Panc1 (cell line): ENCODE data around the gene DNAAF8. TPM values are rescaled to one million over a fixed set of nuclear protein-coding genes. Genes with fewer than 3 reads are reported as not detected.

Experiments used
- ATAC-seq: fragments of 200-7000 bp; cut with Tn5 transposase; 2 replicates; pipeline ENCODE4 v1.9.1; 2020; ENCODE audit warnings: mild to moderate bottlenecking, moderate library complexity
- BruUV-seq: library from RNA; stranded (reverse); fragments of 400-500 nt; replicated peaks from 2 replicates; lab custom pipeline; 2021; lab: Mats Ljungman, UMichigan
- CTCF ChIA-PET: fragments of 300-600 bp; sonication (Branson Sonifier 250); formaldehyde crosslinking; loops from one replicate; lab custom pipeline; 2022; ENCODE audit warnings: antibody characterized with exemption; lab: Charles Lee
- POLR2A ChIA-PET: fragments of 300-600 bp; sonication (Branson Sonifier 250); formaldehyde crosslinking; loops from one replicate; lab custom pipeline; 2022; ENCODE audit warnings: antibody characterized with exemption; lab: Charles Lee
- DNase-seq: peaks from one replicate; pipeline ENCODE4 v3.0.0-alpha.2; 2010; ENCODE audit warnings: low read depth, low spot score
- H3K27ac ChIP-seq: 2 replicates; pipeline ENCODE4 v1.5.1; 2011; ENCODE audit warnings: mild to moderate bottlenecking, low read length, inconsistent platforms
- H3K27me3 ChIP-seq: fragments of 200-500 bp; sonication (Bioruptor generic); 2 replicates; pipeline ENCODE4 v1.6.0; 2014; ENCODE audit warnings: low read length, inconsistent platforms; ENCODE audit not compliant: control insufficient read depth, insufficient read depth
- H3K36me3 ChIP-seq: fragments of 200-500 bp; sonication (Bioruptor generic); 2 replicates; pipeline ENCODE4 v1.5.1; 2014; ENCODE audit warnings: inconsistent platforms, mild to moderate bottlenecking, low read length, moderate library complexity; ENCODE audit not compliant: control insufficient read depth, insufficient read depth
- H3K4me1 ChIP-seq: 2 replicates; pipeline ENCODE4 v1.5.1; 2011; ENCODE audit warnings: inconsistent platforms, mild to moderate bottlenecking, low read length, moderate library complexity; ENCODE audit not compliant: control insufficient read depth, insufficient read depth
- H3K4me3 ChIP-seq, 2 experiments: 2 replicates each; pipeline ENCODE4 v1.5.1; 2011 to 2012; ENCODE audit warnings: low read depth in 2 of 2, low read length in 2 of 2, mild to moderate bottlenecking in 2 of 2, inconsistent platforms in 1 of 2, moderate library complexity in 1 of 2
- H3K9me3 ChIP-seq: fragments of 200-500 bp; sonication (Bioruptor generic); 2 replicates; pipeline ENCODE4 v1.5.1; 2014; ENCODE audit warnings: low read depth, mild to moderate bottlenecking, inconsistent platforms, low read length, moderate library complexity; ENCODE audit not compliant: control insufficient read depth, insufficient read depth
- POLR2AphosphoS5 ChIP-seq: IDR thresholded peaks from 2 replicates; pipeline ENCODE4 v1.6.1; 2012; ENCODE audit warnings: mild to moderate bottlenecking, low read depth, low read length, moderate library complexity
- SIN3A ChIP-seq: IDR thresholded peaks from 2 replicates; pipeline ENCODE4 v1.6.1; 2012; ENCODE audit warnings: low read depth, mild to moderate bottlenecking, low read length, moderate library complexity, borderline replicate concordance; ENCODE audit not compliant: insufficient read depth
- TCF7L2 ChIP-seq: IDR thresholded peaks from 2 replicates; pipeline ENCODE4 v1.6.1; 2011; ENCODE audit warnings: mild to moderate bottlenecking, low read depth, low read length, inconsistent platforms
- in situ Hi-C: cut with HindIII; loops from 2 replicates; pipeline ENCODE4 v1.10.0; 2016; ENCODE audit warnings: low sequenced_read_pairs, low pct_unique_long_range_greater_than_20kb
- intact Hi-C: fragments of 100-400 bp; cut with micrococcal nuclease; formaldehyde crosslinking; loops from one replicate; pipeline ENCODE4 v1.10.0; 2022; ENCODE audit not compliant: unreplicated experiment
- total RNA-seq: library from RNA; stranded (reverse); gene quantifications from one replicate; pipeline ENCODE4 v1.2.1, GENCODE V29; 2021; ENCODE audit not compliant: unreplicated experiment
- TF ChIP-seq, protein P1 (sequence below): fragments of 450-650 bp; IDR thresholded peaks from 2 replicates; pipeline ENCODE4 v1.5.1; 2017; ENCODE audit warnings: mild to moderate bottlenecking
- TF ChIP-seq, protein P2 (sequence below), 2 experiments: IDR thresholded peaks; 2 replicates each; pipeline ENCODE4 v1.6.1; 2011 to 2012; ENCODE audit warnings: low read depth in 2 of 2, control low read depth in 1 of 2, low read length in 1 of 2, mild to moderate bottlenecking in 1 of 2, moderate library complexity in 1 of 2; ENCODE audit not compliant: insufficient read depth in 1 of 2

Gene DNAAF8
- total RNA-seq, 1 experiment from 2014 or later, result 2.3 TPM

DNA sequence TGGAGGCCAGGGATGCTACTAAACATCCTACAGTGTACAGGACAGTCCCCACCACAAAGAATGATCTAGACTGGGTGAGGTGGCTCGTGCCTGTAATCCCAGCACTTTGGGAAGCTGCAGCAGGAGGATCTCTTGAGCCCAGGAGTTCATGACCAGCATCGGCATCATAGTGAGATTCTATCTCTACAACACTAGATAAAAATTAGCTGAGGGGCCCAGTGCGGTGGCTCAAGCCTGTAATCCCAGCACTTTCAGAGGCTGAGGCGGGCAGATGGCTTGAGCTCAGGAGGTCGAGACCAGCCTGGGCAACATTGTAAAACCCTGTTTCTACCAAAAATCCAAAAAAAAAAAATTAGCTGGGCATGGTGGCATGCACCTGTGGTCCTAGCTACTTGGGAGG is 38.0 kb downstream of the DNAAF8 start:
- no peaks in the 10 kb centered on the region for H3K9me3 ChIP-seq
- no peak for ATAC-seq
- peaks cover 10% of the 10 kb centered on the region for H3K4me1 ChIP-seq
- intact Hi-C loops, result no loop called here
- no TSS peak for BruUV-seq
- H3K27me3 ChIP-seq, result no peaks in the 10 kb centered on the region
- no peaks in the 10 kb centered on the region for H3K36me3 ChIP-seq
- in situ Hi-C loops, result no loop called here
- H3K4me3 ChIP-seq, result no peak overlapping the region
- TF ChIP-seq TCF7L2, result no peak
- TF ChIP-seq POLR2AphosphoS5, result no peak
- TF ChIP-seq, protein P1, sequence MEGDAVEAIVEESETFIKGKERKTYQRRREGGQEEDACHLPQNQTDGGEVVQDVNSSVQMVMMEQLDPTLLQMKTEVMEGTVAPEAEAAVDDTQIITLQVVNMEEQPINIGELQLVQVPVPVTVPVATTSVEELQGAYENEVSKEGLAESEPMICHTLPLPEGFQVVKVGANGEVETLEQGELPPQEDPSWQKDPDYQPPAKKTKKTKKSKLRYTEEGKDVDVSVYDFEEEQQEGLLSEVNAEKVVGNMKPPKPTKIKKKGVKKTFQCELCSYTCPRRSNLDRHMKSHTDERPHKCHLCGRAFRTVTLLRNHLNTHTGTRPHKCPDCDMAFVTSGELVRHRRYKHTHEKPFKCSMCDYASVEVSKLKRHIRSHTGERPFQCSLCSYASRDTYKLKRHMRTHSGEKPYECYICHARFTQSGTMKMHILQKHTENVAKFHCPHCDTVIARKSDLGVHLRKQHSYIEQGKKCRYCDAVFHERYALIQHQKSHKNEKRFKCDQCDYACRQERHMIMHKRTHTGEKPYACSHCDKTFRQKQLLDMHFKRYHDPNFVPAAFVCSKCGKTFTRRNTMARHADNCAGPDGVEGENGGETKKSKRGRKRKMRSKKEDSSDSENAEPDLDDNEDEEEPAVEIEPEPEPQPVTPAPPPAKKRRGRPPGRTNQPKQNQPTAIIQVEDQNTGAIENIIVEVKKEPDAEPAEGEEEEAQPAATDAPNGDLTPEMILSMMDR, result no peak
- no peak for TF ChIP-seq SIN3A
- TF ChIP-seq, protein P2, sequence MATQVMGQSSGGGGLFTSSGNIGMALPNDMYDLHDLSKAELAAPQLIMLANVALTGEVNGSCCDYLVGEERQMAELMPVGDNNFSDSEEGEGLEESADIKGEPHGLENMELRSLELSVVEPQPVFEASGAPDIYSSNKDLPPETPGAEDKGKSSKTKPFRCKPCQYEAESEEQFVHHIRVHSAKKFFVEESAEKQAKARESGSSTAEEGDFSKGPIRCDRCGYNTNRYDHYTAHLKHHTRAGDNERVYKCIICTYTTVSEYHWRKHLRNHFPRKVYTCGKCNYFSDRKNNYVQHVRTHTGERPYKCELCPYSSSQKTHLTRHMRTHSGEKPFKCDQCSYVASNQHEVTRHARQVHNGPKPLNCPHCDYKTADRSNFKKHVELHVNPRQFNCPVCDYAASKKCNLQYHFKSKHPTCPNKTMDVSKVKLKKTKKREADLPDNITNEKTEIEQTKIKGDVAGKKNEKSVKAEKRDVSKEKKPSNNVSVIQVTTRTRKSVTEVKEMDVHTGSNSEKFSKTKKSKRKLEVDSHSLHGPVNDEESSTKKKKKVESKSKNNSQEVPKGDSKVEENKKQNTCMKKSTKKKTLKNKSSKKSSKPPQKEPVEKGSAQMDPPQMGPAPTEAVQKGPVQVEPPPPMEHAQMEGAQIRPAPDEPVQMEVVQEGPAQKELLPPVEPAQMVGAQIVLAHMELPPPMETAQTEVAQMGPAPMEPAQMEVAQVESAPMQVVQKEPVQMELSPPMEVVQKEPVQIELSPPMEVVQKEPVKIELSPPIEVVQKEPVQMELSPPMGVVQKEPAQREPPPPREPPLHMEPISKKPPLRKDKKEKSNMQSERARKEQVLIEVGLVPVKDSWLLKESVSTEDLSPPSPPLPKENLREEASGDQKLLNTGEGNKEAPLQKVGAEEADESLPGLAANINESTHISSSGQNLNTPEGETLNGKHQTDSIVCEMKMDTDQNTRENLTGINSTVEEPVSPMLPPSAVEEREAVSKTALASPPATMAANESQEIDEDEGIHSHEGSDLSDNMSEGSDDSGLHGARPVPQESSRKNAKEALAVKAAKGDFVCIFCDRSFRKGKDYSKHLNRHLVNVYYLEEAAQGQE (IDR thresholded peaks at IDR 0.05; ENCODE audit: insufficient read depth in 1 of 2, low read depth in 2 of 2, low read length in 1 of 2), result no peak
- H3K27ac ChIP-seq, result no peak overlapping the region
- POLR2A ChIA-PET, result no interaction called here
- no peak for DNase-seq
- CTCF ChIA-PET, result interaction anchor here (0.6 to 0.7 kb wide), 3 partner anchors 16 to 140 kb away, joined by 3 to 4 read pairs (median 3); no protein-coding TSS in a partner anchor

DNA sequence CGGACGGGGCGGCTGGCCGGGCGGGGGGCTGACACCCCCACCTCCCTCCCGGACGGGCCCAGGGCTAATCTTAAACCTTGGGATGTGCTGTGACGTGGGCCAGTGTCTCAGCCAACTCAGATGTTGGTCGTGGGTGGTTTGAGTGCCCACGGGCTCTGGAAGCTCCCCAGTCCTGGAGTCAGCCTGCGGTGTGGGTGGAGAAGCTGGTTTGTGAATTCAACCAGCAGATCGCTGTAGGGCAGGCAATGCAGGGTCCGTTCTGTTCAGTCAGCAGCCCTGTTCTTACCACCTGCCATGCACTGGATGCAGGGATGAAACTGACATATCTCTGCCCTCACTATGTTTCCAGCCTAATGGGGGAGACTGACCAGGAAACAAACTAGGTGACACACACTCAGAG is 40.7 kb downstream of the DNAAF8 start:
- Histone ChIP-seq H3K4me1 (no peaks in the 10 kb centered on the region), H3K4me3 (no peak overlapping the region), H3K27ac (no peak overlapping the region), H3K9me3 (no peaks in the 10 kb centered on the region), H3K36me3 (no peaks in the 10 kb centered on the region), H3K27me3 (no peaks in the 10 kb centered on the region)
- ChIA-PET POLR2A (no interaction called here), CTCF (no interaction called here)
- intact Hi-C loops (no loop called here), in situ Hi-C loops (no loop called here)
- BruUV-seq, result no TSS peak
- TF ChIP-seq, protein P1, result no peak
- TF ChIP-seq TCF7L2, result no peak
- TF ChIP-seq POLR2AphosphoS5, result no peak
- TF ChIP-seq, protein P2 (IDR thresholded peaks at IDR 0.05; ENCODE audit: insufficient read depth in 1 of 2, low read depth in 2 of 2, low read length in 1 of 2), result no peak
- TF ChIP-seq SIN3A, result no peak
- DNase-seq, result no peak
- ATAC-seq, result no peak
